ENCODE results near the gene KAZN. TPM values are rescaled to one million over a fixed set of nuclear protein-coding genes. Genes with fewer than 3 reads are reported as not detected.

Gene KAZN
- total and polyA plus RNA-seq, 8 donors = 1.2 to 50.7 (median 6.8) TPM

DNA sequence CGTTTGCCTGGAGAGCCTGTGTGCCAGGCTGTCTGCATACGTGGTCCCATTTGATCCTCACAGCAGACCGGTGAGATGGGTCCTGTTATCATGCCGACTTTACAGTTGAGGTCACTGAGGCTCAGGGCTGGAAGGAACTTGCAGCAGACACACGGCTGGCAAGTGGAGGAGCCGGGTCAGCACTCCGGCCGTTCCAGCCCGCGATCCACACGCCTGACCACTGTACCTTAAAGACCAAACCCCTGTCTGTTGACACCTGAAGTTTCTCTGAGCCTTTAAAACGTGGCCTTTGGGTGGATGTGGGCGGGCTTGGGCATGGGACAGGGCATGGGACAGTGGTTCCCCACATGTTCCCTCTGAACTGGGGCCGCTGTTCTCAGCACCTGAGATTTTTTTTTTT is 383.5 kb downstream of the KAZN start:
- TF ChIP-seq, protein P1, sequence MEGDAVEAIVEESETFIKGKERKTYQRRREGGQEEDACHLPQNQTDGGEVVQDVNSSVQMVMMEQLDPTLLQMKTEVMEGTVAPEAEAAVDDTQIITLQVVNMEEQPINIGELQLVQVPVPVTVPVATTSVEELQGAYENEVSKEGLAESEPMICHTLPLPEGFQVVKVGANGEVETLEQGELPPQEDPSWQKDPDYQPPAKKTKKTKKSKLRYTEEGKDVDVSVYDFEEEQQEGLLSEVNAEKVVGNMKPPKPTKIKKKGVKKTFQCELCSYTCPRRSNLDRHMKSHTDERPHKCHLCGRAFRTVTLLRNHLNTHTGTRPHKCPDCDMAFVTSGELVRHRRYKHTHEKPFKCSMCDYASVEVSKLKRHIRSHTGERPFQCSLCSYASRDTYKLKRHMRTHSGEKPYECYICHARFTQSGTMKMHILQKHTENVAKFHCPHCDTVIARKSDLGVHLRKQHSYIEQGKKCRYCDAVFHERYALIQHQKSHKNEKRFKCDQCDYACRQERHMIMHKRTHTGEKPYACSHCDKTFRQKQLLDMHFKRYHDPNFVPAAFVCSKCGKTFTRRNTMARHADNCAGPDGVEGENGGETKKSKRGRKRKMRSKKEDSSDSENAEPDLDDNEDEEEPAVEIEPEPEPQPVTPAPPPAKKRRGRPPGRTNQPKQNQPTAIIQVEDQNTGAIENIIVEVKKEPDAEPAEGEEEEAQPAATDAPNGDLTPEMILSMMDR (IDR thresholded peaks at IDR 0.05) = no peak
- TF ChIP-seq POLR2AphosphoS5 (IDR thresholded peaks at IDR 0.05) (no peak), POLR2A (IDR thresholded peaks at IDR 0.05) (no peak), EP300 (IDR thresholded peaks at IDR 0.05) (no peak)
- DNase-seq = no peak
- H3K27me3 ChIP-seq = no peaks in the 10 kb centered on the region
- WGBS, 5 donors = 83 to 94% (median 85%) methylated on average over 13 to 14 of the region's 14 CpGs
- H3K9me3 ChIP-seq = no peaks in the 10 kb centered on the region
- H3K4me1 ChIP-seq = peaks cover 0 to 8% (median 3%) of the 10 kb centered on the region in 4 donors
- intact Hi-C loops (cut with DNase I; ENCODE audit: low total_unique reads) = no loop called here
- no peak overlapping the region for H3K27ac ChIP-seq
- H3K36me3 ChIP-seq = no peaks in the 10 kb centered on the region
- no peak overlapping the region for H3K4me3 ChIP-seq

DNA sequence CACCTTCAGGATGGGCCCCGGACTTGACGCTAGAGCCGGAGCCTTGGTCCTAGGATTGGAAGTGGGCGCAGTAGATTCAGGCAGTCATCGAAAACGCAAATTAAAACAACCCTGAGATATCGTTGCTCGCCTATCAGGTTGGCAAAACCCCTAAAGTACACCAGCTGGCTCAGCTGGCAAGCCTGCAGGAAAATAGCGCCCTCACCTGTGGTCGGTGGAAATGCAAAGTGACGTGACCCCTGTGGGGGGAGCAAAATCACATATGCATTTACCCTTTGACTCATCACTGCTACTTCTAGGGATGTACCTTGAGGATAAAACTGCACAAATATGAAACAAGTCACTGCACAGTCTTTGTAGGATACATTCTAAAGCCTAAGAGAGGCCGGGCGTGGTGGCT is 384.8 kb downstream of the KAZN start:
- Histone ChIP-seq H3K9me3 (no peaks in the 10 kb centered on the region), H3K4me1 (peaks cover 0 to 14% (median 3%) of the 10 kb centered on the region in 4 donors), H3K4me3 (no peak overlapping the region), H3K36me3 (no peaks in the 10 kb centered on the region), H3K27ac (no peak overlapping the region), H3K27me3 (no peaks in the 10 kb centered on the region)
- TF ChIP-seq, protein P1 (IDR thresholded peaks at IDR 0.05) = no peak
- TF ChIP-seq EP300 (IDR thresholded peaks at IDR 0.05) (no peak), POLR2AphosphoS5 (IDR thresholded peaks at IDR 0.05) (no peak), POLR2A (IDR thresholded peaks at IDR 0.05) (no peak)
- DNase-seq = no peak
- intact Hi-C loops (cut with DNase I; ENCODE audit: low total_unique reads) = no loop called here
- WGBS, 5 donors = 88 to 94% (median 91%) methylated on average over 13 of the region's 13 CpGs

DNA sequence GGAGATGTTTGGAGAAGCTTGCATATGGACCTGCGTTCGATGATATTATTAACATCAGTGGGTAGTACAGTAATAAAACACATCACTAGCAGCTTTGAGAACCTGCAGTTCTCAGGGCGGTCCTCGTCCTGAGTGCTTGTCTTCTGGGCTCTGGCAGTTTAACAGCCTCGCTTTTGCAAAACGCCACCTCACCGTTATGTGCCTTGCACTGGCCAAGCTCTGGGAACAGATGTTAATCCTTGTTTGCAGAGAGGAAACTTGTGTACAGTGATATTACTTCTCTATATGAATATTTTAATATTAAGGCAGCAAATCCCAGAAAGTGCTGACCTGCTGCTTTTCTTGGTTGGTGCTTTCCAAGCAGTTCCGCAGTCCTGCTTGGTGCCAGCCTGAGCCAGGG is 387.7 kb downstream of the KAZN start:
- no peak overlapping the region for H3K27ac ChIP-seq
- TF ChIP-seq, protein P1 (IDR thresholded peaks at IDR 0.05) = no peak
- TF ChIP-seq POLR2A (IDR thresholded peaks at IDR 0.05) = no peak
- no peak for TF ChIP-seq POLR2AphosphoS5 (IDR thresholded peaks at IDR 0.05)
- no peak for TF ChIP-seq EP300 (IDR thresholded peaks at IDR 0.05)
- no peaks in the 10 kb centered on the region for H3K27me3 ChIP-seq
- DNase-seq = no peak
- H3K4me3 ChIP-seq = no peak overlapping the region
- H3K36me3 ChIP-seq = no peaks in the 10 kb centered on the region
- 91 to 95% (median 93%) methylated on average over 8 of the region's 8 CpGs for WGBS, 5 donors
- H3K4me1 ChIP-seq = peaks cover 0 to 10% (median 0%) of the 10 kb centered on the region in 4 donors
- H3K9me3 ChIP-seq = no peaks in the 10 kb centered on the region
- intact Hi-C loops (cut with DNase I; ENCODE audit: low total_unique reads) = no loop called here

DNA sequence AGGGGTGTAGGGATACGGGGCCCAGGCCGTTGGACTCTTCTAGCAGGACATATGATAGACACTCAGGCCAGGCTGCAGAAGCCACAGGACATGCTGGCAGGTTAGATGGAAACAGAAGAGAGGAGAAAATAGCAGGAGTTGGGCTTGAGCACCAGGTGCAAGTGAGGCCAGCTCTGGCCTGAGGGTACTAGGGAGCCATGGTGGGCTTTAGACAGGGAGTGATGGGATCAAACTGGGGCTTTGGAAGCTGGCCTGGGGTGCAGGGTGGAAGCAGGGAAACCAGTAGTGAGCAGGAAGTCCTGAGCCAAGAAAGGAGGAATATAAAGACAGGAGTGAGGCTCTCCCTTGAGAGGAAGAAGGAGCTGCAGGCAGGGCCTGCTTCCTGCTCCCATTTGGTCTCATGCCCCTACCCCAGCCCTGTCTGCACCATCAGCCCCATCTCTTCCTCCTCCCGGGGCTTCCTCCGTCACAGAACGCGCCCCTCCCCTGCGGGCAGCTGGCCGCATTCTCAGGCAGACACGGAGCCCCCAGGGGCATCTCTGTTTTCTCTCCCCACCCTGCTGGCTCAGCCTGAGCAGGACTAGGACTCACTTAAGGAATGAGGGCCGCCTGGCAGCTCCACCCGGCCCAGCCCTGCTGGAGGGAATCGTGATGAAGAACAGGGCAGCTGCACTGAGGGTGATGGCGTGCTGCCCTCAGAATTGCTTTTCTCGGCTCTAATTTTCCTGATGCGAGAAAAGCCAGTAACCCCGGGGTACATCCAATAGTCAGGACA is 389.5 kb downstream of the KAZN start:
- no peak overlapping the region for H3K4me3 ChIP-seq
- no peaks in the 10 kb centered on the region for H3K9me3 ChIP-seq
- H3K27ac ChIP-seq = peak overlapping the region in 1 of 5 donors; percentile 34
- no peaks in the 10 kb centered on the region for H3K27me3 ChIP-seq
- TF ChIP-seq, protein P1 (IDR thresholded peaks at IDR 0.05) = no peak
- no peak for TF ChIP-seq EP300 (IDR thresholded peaks at IDR 0.05)
- no peak for TF ChIP-seq POLR2AphosphoS5 (IDR thresholded peaks at IDR 0.05)
- no peak for TF ChIP-seq POLR2A (IDR thresholded peaks at IDR 0.05)
- DNase-seq = peak in 1 of 2 donors; percentile 73
- peaks cover 0 to 10% (median 0%) of the 10 kb centered on the region in 4 donors for H3K4me1 ChIP-seq
- no peaks in the 10 kb centered on the region for H3K36me3 ChIP-seq
- 58 to 72% (median 68%) methylated on average over 15 to 16 of the region's 16 CpGs for WGBS, 5 donors
- intact Hi-C loops (cut with DNase I; ENCODE audit: low total_unique reads) = no loop called here
